HG03196 (cell line): ENCODE data around the gene TRPM8.
"Not testable (repeated sequence)": the region's sequence is repeated elsewhere in the genome, so short reads cannot be mapped to it uniquely, and the experiment has no call there.

Experiments used
- ATAC-seq: cut with Tn5 transposase; IDR thresholded peaks from one replicate; pipeline ENCODE4 v1.9.1; 2021; ENCODE audit not compliant: unreplicated experiment

TRPM8 gene

DNA sequence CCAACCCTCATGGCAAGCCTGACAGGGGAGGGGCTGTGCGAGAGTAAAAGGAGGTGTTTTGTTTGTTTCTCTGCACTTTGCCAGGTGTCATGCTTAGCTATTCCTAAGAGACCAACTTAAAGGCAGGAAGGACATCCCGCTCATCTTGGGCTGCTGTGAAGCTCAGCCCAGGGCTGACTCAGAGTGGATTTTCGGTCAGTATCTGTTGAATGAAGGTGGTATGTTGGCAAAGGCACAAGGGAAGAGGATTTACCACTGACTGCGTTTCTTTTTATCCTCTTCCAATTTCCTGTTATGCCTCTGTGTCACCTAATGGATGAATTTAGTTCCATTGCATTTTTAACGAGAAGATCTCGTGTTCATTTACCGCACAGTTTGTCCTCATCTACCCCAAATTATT is 18.9 kb downstream of the TRPM8 start:
- ATAC-seq = no peak

DNA sequence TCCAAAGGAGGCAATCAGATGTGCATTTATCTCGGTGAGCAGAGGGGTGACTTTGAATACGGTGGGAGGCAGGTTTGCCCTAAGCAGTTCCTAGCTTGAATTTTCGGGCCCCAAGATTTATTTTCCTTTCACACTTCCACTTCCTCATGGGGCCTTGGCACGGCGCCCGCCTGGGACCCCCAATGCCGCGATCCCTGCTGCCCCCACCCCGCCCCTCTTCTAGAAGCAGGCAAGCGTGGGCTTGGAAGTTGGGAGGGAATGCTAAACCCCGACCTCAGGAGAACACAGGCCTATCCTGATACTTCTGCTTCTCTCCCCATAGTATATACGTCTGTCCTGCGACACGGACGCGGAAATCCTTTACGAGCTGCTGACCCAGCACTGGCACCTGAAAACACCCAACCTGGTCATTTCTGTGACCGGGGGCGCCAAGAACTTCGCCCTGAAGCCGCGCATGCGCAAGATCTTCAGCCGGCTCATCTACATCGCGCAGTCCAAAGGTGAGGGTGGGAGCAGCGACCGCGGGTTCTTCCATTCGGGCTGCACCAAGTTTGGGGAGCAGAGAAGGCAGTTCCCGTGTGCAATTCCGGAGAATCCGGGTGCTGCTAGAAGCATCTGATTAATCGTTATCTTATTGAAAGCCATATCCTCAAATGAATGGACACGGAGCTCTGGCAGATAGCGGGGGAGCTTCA is 21.6 kb downstream of the TRPM8 start:
- ATAC-seq = no peak

DNA sequence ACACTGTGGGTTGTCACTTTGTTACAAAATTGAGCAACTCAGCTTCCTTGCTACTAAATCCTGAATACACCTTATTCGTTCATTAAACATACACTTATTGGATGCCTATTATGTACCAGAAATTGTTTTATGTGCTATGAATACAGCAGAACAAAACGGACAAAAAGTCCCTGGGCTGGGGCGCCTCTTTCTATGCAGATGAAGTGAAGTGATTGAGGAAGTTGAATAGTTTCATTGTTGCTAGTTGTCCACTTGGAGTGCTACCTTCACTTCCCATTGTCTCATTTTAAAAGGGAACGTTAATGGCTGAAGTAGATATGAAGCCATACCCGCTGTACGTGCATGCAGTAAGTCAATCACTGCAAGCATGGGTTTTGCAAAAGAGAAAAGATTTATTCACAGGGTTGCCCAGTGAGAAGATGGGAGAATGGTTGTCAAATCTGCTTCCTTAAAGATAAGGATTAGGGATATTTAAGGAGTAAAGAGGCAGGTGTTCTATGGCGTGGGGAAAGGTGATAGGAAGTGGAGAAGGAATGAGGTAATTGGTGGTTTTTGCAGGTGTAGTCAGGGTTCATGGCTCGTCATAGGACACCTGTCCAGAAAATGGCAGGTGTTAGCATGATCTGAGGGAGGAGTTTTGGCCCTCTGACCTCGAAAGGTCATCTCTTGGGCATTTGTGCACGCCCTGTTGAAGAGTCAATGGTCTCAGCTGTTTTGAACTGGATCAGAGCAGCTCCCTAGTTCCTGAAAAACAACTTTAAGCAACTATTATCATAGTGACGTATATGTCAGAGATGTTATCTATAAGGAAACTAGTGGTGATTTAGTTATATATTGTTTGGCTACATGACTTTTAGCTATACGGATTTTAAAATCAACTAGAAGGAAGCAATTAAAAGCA is 23.5 kb downstream of the TRPM8 start:
- ATAC-seq = no peak

DNA sequence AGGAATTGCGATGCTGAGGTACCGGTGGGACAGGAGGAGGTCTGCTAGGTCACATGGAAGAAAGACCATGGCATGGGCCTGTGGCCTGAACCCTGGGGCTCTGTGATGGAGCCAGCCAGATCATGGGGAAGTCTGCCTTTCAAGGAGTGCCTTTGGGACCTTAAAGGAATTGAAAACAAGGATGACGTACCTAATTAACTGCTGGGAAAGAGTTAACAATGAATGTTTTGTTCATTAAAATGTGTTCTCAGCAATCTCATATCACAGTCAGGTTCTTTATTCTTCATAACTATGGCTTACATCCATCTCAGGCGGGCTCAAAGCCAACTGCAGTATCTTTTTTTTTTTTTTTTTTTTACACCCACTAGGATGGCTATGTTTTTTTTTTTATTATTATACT is 25.6 kb downstream of the TRPM8 start:
- ATAC-seq = no peak

DNA sequence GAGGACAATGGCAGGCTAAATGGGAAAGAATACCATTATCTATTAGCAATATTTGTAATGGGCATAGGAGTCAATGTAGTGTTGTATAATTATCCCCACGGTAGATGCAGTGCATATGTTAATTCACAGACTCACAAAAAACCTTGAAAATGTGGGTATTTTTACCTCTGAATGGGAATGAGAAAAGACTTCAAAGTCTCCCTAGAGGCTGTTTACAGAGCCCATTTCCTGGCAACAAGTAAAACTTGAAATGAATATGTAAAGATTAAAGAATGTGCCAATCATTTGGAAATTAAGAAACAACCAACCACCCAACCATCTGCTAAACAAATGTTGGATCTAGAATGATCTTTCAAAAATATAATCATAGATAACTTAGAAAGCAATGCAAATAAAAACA is 27.1 kb downstream of the TRPM8 start:
- no peak for ATAC-seq

DNA sequence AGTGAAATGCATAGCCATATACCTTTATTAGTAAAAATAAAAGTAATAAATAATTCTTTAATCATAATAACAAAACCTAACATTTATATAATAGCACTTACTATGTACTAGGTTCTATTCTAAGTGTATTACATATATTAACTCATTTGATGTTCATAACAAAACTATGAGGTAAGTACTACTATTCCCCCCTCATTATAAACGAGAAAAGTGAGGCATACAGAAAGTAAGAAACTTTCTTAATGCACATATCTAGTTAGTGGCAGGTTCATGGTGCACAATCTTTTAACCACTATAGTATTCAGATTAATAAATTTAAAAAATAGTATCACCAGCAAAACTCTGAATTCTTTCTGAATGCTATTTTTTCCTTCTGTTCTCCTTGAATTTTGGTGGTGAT is 27.5 kb downstream of the TRPM8 start:
- no peak for ATAC-seq

DNA sequence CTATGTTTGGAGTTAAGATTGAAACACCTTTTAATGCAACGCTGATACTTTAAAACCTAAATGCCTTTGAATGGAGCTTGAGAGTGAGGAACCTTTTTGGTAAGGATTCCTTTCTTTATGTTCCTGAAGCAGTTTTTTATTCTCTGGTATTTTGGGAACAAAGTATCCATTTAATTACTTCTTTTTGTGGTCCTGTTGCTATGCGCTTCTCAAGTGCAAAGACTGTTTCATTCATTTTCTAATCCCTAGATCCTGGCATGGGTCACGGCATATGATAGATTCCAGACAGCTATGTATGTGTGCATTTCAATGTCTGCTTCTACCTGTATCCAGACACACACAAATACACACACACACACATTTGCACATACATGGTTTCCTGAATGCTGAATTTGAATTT is 28.0 kb downstream of the TRPM8 start:
- no peak for ATAC-seq

DNA sequence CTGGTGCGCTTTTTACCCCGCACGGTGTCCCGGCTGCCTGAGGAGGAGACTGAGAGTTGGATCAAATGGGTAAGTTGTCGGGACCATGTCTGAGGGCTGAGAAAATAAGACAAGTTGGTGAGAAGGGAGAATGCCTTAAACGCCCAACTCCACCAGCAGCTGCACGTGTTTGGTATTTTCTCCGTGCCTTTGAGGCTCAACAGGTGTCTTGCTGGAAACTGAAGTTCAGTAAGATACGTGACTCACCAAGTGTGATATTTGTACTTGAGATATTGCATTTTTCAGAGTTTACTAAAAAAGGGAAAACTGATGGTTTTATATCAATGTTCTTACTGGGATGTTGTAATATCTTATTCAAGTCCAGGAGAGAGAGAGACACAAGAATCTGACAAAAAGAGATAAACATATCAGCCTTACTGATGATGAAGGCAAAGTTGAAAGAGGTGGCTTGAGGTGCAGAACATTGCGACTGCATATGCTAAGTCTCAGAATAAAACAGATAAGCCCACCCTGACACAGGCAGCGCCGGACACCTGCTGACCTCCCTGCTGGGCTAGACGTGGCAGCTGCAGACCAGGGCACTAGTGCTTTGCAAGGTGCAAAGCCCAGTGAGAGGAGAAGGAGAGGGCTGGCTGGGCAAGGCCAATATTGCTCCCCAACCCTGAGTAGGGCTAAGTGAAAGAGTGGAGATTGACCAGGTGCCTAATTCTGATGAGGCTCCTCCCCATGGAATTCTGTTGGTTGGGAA is 33.1 kb downstream of the TRPM8 start:
- ATAC-seq = no peak

DNA sequence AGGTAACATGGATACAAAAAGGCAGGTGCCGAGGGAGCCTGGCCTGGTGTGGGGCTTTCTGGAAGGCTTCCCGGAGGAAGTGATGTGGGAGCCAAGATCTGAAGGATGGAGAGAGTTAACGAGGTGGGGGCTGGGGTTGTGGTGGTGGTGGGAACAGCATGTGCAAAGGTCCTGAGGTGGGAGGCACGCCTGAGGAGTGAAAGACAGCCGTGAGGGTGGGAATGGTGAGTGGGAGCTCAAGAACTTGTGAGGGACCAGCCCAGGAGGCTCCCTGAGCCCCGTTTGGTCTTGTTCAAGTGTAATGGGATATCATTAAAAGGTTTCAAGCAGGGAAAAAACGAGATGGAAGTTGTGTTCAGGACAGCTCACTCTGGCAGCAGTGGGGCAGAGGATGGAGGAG is 35.2 kb downstream of the TRPM8 start:
- no peak for ATAC-seq

DNA sequence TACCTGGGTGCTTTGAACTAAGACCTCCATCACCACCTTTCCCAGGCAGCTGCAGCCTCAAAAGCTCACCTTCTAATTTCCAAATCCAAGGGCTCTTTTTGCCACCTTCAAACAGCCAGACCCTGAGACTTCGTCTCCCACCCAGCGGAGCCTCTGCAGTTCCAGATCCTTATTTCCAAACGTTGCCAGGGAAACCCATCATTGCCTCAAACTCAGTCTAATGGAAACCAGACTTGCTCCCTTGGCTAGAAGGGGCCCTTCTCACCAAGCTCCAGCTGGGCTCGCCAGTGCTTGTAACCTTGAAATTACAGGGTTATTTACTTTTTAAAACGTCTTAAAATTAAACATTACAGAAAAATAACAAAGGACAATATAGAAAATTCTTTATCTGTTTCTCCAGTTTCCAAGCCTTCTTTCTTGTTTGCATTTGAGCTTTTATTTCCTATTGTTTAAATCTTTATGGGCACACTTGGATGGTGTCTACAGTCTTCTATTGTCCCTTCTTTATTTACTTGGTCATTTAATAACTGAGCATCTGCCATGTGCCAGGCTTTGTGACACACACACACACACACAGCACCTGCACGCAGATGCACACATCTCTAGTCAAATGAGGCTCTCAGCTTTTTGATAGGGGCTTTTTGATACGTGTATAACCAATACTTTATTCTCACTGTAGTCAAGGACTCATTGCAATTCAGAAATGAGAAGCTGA is 36.1 kb downstream of the TRPM8 start:
- no peak for ATAC-seq

DNA sequence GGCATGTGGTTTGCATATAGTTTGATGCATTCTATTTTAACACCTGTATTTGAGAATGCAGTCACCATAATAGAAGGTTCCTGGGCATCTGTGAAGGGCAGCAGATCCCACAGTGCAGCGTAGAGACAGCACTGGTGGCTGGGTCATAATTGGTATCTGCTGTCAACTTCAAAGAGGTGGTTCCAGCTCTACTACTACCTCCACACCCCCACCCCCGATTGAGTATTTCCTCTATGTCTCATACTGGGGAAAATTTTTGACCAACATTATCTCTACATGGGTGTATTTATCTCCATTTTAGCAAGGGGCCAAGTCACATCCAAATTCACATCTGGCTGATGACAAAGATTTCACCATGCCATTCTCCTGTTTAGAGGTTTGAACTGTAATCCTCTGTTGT is 43.0 kb downstream of the TRPM8 start:
- ATAC-seq = no peak

DNA sequence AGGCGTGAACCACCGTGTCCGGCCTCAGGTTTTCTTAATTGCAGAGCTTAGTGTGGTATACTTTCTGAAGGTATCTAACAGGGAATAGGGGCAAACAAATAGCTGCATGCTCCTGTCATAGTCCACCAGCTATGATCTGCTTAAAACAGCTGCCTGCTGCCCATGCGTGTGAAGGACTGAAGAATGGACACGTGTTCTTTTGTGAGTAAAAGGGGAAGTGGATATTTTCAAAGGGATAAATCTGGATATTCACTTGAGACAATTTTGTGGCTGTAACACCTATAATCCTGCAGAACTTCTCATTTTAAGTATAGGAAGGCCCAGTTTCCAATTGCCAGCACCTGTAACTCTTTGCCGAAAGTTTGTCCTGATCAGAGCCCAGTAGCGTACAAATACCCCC is 44.7 kb downstream of the TRPM8 start:
- no peak for ATAC-seq

DNA sequence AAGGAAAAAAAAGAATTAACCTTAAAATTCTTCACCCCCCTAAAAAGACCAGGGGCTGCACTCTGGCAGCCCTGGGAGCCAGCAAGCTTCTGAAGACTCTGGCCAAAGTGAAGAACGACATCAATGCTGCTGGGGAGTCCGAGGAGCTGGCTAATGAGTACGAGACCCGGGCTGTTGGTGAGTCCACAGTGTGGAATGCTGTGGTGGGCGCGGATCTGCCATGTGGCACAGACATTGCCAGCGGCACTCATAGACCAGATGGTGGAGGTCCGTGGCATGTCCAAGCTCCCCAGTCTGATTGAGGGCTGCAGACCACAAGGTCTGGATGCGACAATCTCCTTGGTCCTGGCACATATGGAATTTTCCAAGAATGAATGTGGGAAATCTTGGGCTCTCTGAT is 47.4 kb downstream of the TRPM8 start:
- ATAC-seq = no peak

DNA sequence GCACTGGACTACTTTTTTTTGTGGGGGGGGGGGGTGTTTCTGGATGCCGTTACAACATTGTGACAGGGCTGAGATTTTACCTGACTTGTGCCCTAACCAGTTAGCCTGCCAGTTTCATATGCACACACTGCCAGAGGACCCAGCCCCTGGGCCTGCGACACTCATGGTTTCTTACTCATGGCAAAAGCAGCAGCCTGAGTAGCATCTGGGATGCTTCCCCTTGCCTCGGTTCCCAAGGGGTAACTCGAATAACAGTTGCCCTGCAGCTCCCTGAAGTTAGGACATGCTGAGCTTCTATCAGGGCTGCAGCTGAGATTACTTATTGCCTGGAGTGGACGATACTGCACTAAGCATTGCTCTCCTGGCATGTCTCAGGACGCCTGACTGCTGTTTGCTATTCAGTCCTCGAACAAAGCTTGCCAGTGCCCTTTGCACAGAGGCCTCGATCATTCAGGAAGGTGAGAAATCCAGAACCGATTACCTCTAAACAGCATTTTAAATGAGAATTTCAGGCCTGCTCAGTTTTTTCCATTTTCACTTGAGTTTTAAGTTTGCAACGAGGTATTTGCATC is 47.9 kb downstream of the TRPM8 start:
- no peak for ATAC-seq

DNA sequence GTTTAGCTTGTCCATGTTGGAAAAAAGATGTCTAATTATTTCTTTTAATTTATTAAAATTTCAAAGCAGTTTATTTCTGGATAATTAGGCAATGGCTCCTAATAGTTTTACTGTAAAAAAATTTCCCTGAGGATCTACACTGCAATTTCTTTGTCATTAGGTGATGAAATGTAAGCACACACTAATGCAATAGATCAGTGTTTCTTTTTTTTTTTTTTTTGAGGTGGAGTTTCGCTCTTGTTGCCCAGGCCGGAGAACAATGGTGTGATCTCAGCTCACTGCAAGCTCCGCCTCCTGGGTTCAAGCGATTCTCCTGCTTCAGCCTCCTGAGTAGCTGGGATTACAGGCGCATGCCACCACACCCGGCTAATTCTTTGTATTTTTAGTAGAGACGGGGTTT is 48.5 kb downstream of the TRPM8 start:
- ATAC-seq = not testable (repeated sequence)

DNA sequence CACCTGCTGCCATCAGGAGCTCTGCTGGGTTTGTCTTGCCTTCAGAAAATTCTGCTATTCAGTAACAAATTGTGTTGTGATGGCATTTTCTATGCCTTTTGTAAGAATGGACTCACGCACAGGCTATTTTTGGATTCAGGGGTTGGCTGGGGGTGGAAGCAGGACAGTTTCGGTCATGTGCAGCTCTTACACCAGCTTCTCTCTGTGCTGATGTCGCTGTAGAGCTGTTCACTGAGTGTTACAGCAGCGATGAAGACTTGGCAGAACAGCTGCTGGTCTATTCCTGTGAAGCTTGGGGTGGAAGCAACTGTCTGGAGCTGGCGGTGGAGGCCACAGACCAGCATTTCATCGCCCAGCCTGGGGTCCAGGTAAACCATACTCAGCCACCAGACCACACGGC is 49.2 kb downstream of the TRPM8 start:
- no peak for ATAC-seq

DNA sequence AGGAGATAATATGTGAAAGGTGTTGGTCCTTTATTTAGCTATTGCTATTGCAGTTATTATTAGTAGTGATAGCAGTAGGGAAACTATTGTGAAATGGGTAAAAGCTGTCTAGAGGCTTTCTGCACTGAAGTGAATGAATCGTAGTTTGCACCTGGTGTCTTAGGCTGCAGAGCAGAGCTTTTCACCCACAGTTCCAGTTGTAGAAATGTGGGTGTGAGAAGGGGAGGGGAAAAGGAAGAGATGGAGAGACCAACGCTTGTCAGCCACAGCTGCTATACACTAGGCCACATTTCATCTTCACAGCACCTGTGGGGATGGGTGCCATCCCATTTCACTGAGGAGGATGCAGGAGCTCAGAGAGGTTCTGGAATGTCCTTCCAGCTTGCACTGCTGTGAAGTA is 50.0 kb downstream of the TRPM8 start:
- ATAC-seq = no peak

DNA sequence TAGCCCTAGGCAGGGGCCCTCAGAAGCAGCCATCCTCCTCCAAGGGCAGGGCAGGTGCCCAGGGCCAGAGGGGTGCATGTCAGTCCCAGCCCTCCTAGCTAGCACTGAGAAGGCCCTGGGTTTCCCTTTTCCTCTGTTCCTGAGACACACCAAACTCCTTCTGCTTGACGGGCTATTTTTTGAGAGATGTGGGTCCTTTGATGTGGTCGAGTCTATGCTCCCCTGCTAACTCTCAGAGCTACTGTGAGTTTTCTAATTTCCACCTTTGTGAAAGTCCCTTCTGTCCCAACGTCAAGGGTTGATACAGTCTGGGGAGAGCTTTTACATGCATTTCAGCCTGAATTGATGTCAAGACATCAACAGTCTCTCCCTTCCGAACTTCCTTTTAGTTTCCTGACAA is 51.4 kb downstream of the TRPM8 start:
- no peak for ATAC-seq

DNA sequence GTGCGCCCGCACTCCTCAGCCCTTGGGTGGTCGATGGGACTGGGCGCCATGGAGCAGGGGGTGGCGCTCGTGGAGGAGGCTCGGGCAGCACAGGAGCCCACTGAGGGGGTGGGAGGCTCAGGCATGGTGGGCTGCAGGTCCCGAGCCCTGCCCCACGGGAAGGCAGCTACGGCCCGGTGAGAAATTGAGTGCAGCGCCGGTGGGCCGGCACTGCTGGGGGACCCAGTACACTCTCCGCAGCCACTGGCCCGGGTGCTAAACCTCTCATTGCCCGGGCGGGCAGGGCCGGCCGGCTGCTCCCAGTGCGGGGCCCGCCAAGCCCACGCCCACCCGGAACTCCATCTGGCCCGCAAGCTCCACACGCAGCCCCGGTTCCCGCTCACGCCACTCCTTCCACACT is 55.3 kb downstream of the TRPM8 start:
- ATAC-seq = not testable (repeated sequence)

DNA sequence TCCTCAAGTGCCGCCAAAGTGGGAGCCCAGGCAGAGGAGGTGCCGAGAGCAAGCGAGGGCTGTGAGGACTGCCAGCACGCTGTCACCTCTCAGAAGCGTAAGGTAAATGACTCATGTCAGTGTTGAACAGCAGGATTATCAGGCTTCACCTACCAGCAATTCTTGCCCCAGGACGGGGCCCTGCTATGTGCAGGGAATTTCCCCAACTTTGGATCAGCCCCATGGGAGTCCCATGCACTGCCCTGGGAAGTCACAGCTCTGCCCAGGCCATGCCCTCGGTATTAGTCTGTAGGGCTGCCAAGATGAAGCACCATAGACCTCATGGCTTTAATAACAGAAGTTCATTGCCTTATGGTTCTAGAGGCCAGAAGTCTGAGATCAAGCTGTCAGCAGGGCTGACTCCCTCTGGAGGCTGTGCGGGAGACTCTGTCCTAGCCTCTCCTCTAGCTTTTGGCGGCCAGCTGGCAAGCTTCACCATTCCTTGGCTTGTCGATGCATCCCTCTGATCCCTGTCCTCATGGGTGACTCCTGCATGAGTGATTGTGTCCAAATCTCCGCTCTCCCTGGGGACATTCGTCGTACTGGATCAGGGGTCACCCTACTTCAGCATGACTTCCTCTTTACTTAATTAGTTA is 55.9 kb downstream of the TRPM8 start:
- ATAC-seq = no peak
